ENCODE results near the gene MDN1. TPM values are rescaled to one million over a fixed set of nuclear protein-coding genes. Genes with fewer than 3 reads are reported as not detected.

The MDN1 gene
- total and polyA plus RNA-seq, 11 donors = 9.1 to 38.0 (median 24.4) TPM

GRCh38 chr6:89694428-89694827 lies 125.2 kb downstream of the MDN1 start:
- Histone ChIP-seq H3K9me3 (no peaks in the 10 kb centered on the region), H3K4me3 (no peak overlapping the region), H3K36me3 (peaks cover 0 to 100% (median 96%) of the 10 kb centered on the region in 9 donors), H3K27me3 (no peaks in the 10 kb centered on the region), H3K4me1 (peaks cover 0 to 16% (median 6%) of the 10 kb centered on the region in 12 donors), H3K27ac (no peak overlapping the region)
- TF ChIP-seq, protein P1, sequence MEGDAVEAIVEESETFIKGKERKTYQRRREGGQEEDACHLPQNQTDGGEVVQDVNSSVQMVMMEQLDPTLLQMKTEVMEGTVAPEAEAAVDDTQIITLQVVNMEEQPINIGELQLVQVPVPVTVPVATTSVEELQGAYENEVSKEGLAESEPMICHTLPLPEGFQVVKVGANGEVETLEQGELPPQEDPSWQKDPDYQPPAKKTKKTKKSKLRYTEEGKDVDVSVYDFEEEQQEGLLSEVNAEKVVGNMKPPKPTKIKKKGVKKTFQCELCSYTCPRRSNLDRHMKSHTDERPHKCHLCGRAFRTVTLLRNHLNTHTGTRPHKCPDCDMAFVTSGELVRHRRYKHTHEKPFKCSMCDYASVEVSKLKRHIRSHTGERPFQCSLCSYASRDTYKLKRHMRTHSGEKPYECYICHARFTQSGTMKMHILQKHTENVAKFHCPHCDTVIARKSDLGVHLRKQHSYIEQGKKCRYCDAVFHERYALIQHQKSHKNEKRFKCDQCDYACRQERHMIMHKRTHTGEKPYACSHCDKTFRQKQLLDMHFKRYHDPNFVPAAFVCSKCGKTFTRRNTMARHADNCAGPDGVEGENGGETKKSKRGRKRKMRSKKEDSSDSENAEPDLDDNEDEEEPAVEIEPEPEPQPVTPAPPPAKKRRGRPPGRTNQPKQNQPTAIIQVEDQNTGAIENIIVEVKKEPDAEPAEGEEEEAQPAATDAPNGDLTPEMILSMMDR (IDR thresholded peaks at IDR 0.05) = no peak
- no peak for TF ChIP-seq POLR2A (IDR thresholded peaks at IDR 0.05)
- DNase-seq (no peak), ATAC-seq (no peak)
- intact Hi-C loops (cut with DNase I) = no loop called here
- WGBS, 4 donors = 93 to 96% (median 95%) methylated on average over 4 of the region's 4 CpGs

GRCh38 chr6:89693207-89693606 lies 126.4 kb downstream of the MDN1 start:
- Histone ChIP-seq H3K27ac (no peak overlapping the region), H3K36me3 (peaks cover 0 to 100% (median 93%) of the 10 kb centered on the region in 9 donors)
- intact Hi-C loops (cut with DNase I) = no loop called here

DNA sequence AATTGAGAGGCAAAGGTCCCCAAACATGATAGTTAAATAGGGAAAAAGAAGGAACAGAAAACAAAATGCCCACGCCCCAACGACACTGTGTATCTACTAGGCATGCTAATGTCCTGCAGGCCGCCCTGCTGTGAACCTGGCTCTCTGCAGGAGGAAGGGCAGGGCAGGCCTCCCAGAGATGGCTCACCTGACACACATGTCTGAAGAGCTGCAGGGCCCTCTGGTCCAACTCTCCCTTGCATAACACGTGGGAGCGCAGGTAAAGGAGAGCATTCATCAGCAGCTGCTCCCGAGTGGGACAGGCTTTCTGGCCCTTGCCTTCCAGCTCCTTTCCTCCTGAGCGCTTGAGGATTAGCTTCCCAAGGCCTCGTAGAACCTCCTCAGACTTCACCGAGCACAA lies 127.3 kb downstream of the MDN1 start:
- peaks cover 0 to 20% (median 8%) of the 10 kb centered on the region in 12 donors for H3K4me1 ChIP-seq
- no peaks in the 10 kb centered on the region for H3K27me3 ChIP-seq
- WGBS, 4 donors = 84 to 92% (median 89%) methylated on average over 4 to 9 of the region's 9 CpGs
- no peaks in the 10 kb centered on the region for H3K9me3 ChIP-seq
- TF ChIP-seq, protein P1 (IDR thresholded peaks at IDR 0.05) = no peak
- TF ChIP-seq POLR2A (IDR thresholded peaks at IDR 0.05) = no peak
- no peak overlapping the region for H3K27ac ChIP-seq
- ATAC-seq = no peak
- H3K36me3 ChIP-seq = peaks cover 0 to 100% (median 93%) of the 10 kb centered on the region in 9 donors
- intact Hi-C loops (cut with DNase I) = no loop called here
- no peak overlapping the region for H3K4me3 ChIP-seq
- no peak for DNase-seq

More at GRCh38 chr6:89693207-89693606, 126.4 kb downstream of the MDN1 start:
- DNase-seq (no peak), ATAC-seq (no peak)
- Histone ChIP-seq H3K9me3 (no peaks in the 10 kb centered on the region), H3K27me3 (no peaks in the 10 kb centered on the region), H3K4me1 (peaks cover 0 to 20% (median 7%) of the 10 kb centered on the region in 12 donors), H3K4me3 (no peak overlapping the region)
- 92 to 99% (median 97%) methylated on average over 2 of the region's 2 CpGs for WGBS, 4 donors
- no peak for TF ChIP-seq POLR2A (IDR thresholded peaks at IDR 0.05)
- TF ChIP-seq, protein P1 (IDR thresholded peaks at IDR 0.05) = no peak

DNA sequence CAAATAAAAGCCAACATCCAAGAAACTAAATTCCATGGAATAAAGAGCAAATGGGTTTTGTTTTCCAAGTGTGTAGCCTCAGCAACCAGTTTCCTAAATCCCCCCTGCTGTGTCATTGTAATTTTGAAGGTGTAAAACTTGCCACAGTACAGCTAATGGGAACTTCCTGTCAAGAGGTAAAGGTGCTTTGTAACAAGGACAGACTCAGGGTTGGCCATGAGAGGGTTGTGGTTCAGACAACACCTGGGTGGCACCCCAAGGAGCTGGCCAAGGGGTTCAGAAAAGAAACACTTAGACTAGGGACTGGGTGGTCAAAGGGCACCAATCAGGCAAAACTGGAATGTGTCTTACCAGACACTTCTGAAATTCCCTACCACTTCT lies 128.7 kb downstream of the MDN1 start:
- Histone ChIP-seq H3K4me1 (peaks cover 0 to 20% (median 8%) of the 10 kb centered on the region in 12 donors), H3K27me3 (no peaks in the 10 kb centered on the region), H3K4me3 (no peak overlapping the region), H3K27ac (peak overlapping the region in 3 of 12 donors; percentile 17 to 75 (median 43)), H3K9me3 (no peaks in the 10 kb centered on the region), H3K36me3 (peaks cover 0 to 100% (median 93%) of the 10 kb centered on the region in 9 donors)
- intact Hi-C loops (cut with DNase I) = no loop called here
- TF ChIP-seq, protein P1 (IDR thresholded peaks at IDR 0.05) = no peak
- TF ChIP-seq POLR2A (IDR thresholded peaks at IDR 0.05) = no peak
- ATAC-seq = no peak
- DNase-seq = no peak
